K562 (cell line): ENCODE results near the gene ESAM. TPM values are rescaled to one million over a fixed set of nuclear protein-coding genes. Genes with fewer than 3 reads are reported as not detected.

Source experiments
- ATAC-seq: fragments of 200-7000 bp; cut with Tn5 transposase; 3 replicates; pipeline ENCODE4 v1.9.1; 2020; ENCODE audit warnings: moderate library complexity
- BruUV-seq: library from RNA; stranded (reverse); fragments of 400-500 nt; replicated peaks from 2 replicates; lab custom pipeline; 2021; lab: Mats Ljungman, UMichigan
- CTCF ChIA-PET: fragments of 300-600 bp; formaldehyde crosslinking; extraction: SDS; loops from one replicate; lab custom pipeline; 2021; ENCODE audit warnings: low intra/inter-chr PET ratio; lab: Yijun Ruan, JAX
- POLR2A ChIA-PET: fragments of 300-600, 350-650 bp; sonication (Branson Sonifier 250); formaldehyde crosslinking; extraction: SDS; loops from one replicate; lab custom pipeline; 2021; ENCODE audit warnings: antibody characterized with exemption, inconsistent platforms; lab: Yijun Ruan, JAX
- DNase-seq, 4 experiments: peaks; one replicate each; pipeline versions ENCODE4 v3.0.0 to v3.0.0-alpha.2; 2011 to 2018; ENCODE audit warnings: low spot score in 3 of 4, mixed read lengths in 3 of 4; ENCODE audit errors: extremely low read depth in 1 of 4
- FAIRE-seq: peaks from 2 replicates; lab custom pipeline; 2011; peaks lifted over from hg19 to GRCh38; lab: Jason Lieb, UNC
- H2AFZ ChIP-seq: 2 replicates; pipeline ENCODE4 v1.6.0; 2011; ENCODE audit warnings: low read depth, low read length, control low read depth, inconsistent platforms
- H3K27ac ChIP-seq: fragments of 200-600 bp; 3 replicates; pipeline ENCODE4 v1.8.0; 2011; ENCODE audit warnings: low read depth, mild to moderate bottlenecking, control low read depth, inconsistent platforms, low read length, moderate library complexity, mixed read lengths; ENCODE audit errors: extremely low read depth
- H3K27me3 ChIP-seq, 2 experiments: fragments of 300-600 bp in 1 of 2; 2 replicates in 1 of 2; 3 replicates in 1 of 2; pipeline versions ENCODE4 v1.6.0 to v1.8.0; 2011; ENCODE audit warnings: inconsistent platforms in 2 of 2, low read length in 2 of 2, mild to moderate bottlenecking in 1 of 2, mixed read lengths in 1 of 2, moderate library complexity in 1 of 2; ENCODE audit not compliant: control insufficient read depth in 2 of 2, insufficient read depth in 2 of 2
- H3K36me3 ChIP-seq: fragments of 300-600 bp; 3 replicates; pipeline ENCODE4 v1.8.0; 2011; ENCODE audit warnings: mild to moderate bottlenecking, low read length, inconsistent platforms; ENCODE audit not compliant: control insufficient read depth, insufficient read depth
- H3K4me1 ChIP-seq, 2 experiments: fragments of 200-600 bp in 1 of 2; replicated peaks in 1 of 2; 2 replicates in 1 of 2; 3 replicates in 1 of 2; pipeline versions ENCODE4 v1.5.1 to v1.8.0; 2011; ENCODE audit warnings: inconsistent platforms in 2 of 2, low read length in 2 of 2, mild to moderate bottlenecking in 1 of 2, mixed read lengths in 1 of 2, moderate library complexity in 1 of 2; ENCODE audit not compliant: control insufficient read depth in 2 of 2, insufficient read depth in 2 of 2
- H3K4me2 ChIP-seq: 2 replicates; pipeline ENCODE4 v1.6.1; 2011; ENCODE audit warnings: low read length, control low read depth, inconsistent platforms, mixed read lengths; ENCODE audit not compliant: insufficient read depth
- H3K4me3 ChIP-seq: fragments of 200-600 bp; sonication (generic), shearing (Covaris generic); 2 replicates; pipeline ENCODE4 v1.5.1; 2016; ENCODE audit warnings: control low read depth, inconsistent platforms
- H3K79me2 ChIP-seq: fragments of 200-600 bp; 3 replicates; pipeline ENCODE4 v1.8.0; 2011; ENCODE audit warnings: low read length, inconsistent platforms; ENCODE audit not compliant: control insufficient read depth, insufficient read depth
- H3K9ac ChIP-seq, 2 experiments: 2 replicates each; pipeline versions ENCODE4 v1.6.0 to v1.6.1; 2011; ENCODE audit warnings: low read depth in 2 of 2, low read length in 2 of 2, control low read depth in 1 of 2, inconsistent platforms in 1 of 2, mild to moderate bottlenecking in 1 of 2, mixed read lengths in 1 of 2; ENCODE audit not compliant: insufficient read depth in 1 of 2
- H3K9me1 ChIP-seq: one replicate; pipeline ENCODE4 v1.6.0; 2011; ENCODE audit warnings: inconsistent platforms, mild to moderate bottlenecking, low read length, moderate library complexity; ENCODE audit not compliant: control insufficient read depth, insufficient read depth
- H3K9me3 ChIP-seq: replicated peaks from 2 replicates; pipeline ENCODE4 v1.5.1; 2011; ENCODE audit warnings: low read depth, low read length, inconsistent platforms; ENCODE audit not compliant: control insufficient read depth, insufficient read depth
- H4K20me1 ChIP-seq: replicated peaks from 2 replicates; pipeline ENCODE4 v1.6.1; 2011; ENCODE audit warnings: low read length, inconsistent platforms, mixed read lengths; ENCODE audit not compliant: control insufficient read depth, insufficient read depth
- BCL6 ChIP-seq: fragments of 250-450 bp; sonication (Bioruptor Pico); IDR thresholded peaks from 2 replicates; pipeline ENCODE4 v1.4.0; 2020
- BRCA1 ChIP-seq, 2 experiments: fragments of 450-650 bp in 1 of 2; sonication (generic) in 1 of 2; formaldehyde crosslinking in 1 of 2; IDR thresholded peaks; 2 replicates each; pipeline versions ENCODE4 v1.5.0 to v1.6.1; 2017 to 2020; ENCODE audit warnings: mild to moderate bottlenecking in 1 of 2, missing genetic modification reagents in 1 of 2
- CBFB ChIP-seq: sonication (generic); formaldehyde crosslinking; IDR thresholded peaks from 2 replicates; pipeline ENCODE4 v1.4.0; 2020; ENCODE audit warnings: mild to moderate bottlenecking, missing genetic modification reagents
- CBX3 ChIP-seq, 2 experiments: IDR thresholded peaks; 1 replicate in 1 of 2; 2 replicates in 1 of 2; pipeline ENCODE4 v1.6.1; 2012; ENCODE audit warnings: inconsistent platforms in 2 of 2, low read length in 2 of 2, borderline replicate concordance in 1 of 2, control low read depth in 1 of 2
- CHD1 ChIP-seq: fragments of 200-600 bp; sonication (generic); IDR thresholded peaks from one replicate; pipeline ENCODE4 v1.6.1; 2012; ENCODE audit warnings: mild to moderate bottlenecking, moderate library complexity, low read length, inconsistent platforms
- JUND ChIP-seq, 2 experiments: IDR thresholded peaks; 2 replicates in 1 of 2; 3 replicates in 1 of 2; pipeline ENCODE4 v1.6.1; 2011; ENCODE audit warnings: borderline replicate concordance in 2 of 2, low read depth in 2 of 2, low read length in 2 of 2, improper control_type of control experiment in 1 of 2, missing biosample characterization in 1 of 2, missing genetic modification characterization in 1 of 2, missing genetic modification reagents in 1 of 2
- MBD1 ChIP-seq: fragments of 250-450 bp; sonication (Bioruptor Pico); IDR thresholded peaks from 2 replicates; pipeline ENCODE4 v1.8.0; 2022; ENCODE audit warnings: inconsistent platforms
- NCOA1 ChIP-seq: fragments of 450-650 bp; IDR thresholded peaks from 2 replicates; pipeline ENCODE4 v1.6.1; 2016; ENCODE audit warnings: low read depth
- RFX1 ChIP-seq: fragments of 450-650 bp; IDR thresholded peaks from 2 replicates; pipeline ENCODE4 v1.6.1; 2016; ENCODE audit warnings: mild to moderate bottlenecking, moderate library complexity
- RFX7 ChIP-seq: fragments of 250-450 bp; sonication (Bioruptor Pico); IDR thresholded peaks from 2 replicates; pipeline ENCODE4 v1.5.1; 2021; ENCODE audit warnings: mild to moderate bottlenecking
- RNF2 ChIP-seq: sonication (generic); IDR thresholded peaks from 2 replicates; pipeline ENCODE4 v1.6.1; 2016
- SAFB2 ChIP-seq: fragments of 200-400 bp; formaldehyde crosslinking; IDR thresholded peaks from 2 replicates; pipeline ENCODE4 v1.6.1; 2018; ENCODE audit warnings: borderline replicate concordance, low read length, low read depth, moderate library complexity; ENCODE audit not compliant: severe bottlenecking
- SMAD1 ChIP-seq: fragments of 150-350 bp; IDR thresholded peaks from 2 replicates; pipeline ENCODE4 v1.6.1; 2014; ENCODE audit warnings: low read length, low read depth; ENCODE audit not compliant: partially characterized antibody
- VEZF1 ChIP-seq: fragments of 200-800 bp; sonication (Bioruptor generic); IDR thresholded peaks from 2 replicates; pipeline ENCODE4 v1.6.1; 2017; ENCODE audit warnings: missing genetic modification characterization, missing compliant biosample characterization
- ZBTB7A ChIP-seq: IDR thresholded peaks from 2 replicates; pipeline ENCODE4 v1.6.1; 2011; ENCODE audit warnings: low read depth, mild to moderate bottlenecking, low read length, moderate library complexity, borderline replicate concordance; ENCODE audit not compliant: control insufficient read depth
- ZNF184 ChIP-seq: sonication (generic); formaldehyde crosslinking; IDR thresholded peaks from 2 replicates; pipeline ENCODE4 v1.5.0; 2020; ENCODE audit warnings: missing genetic modification reagents
- ZNF644 ChIP-seq: fragments of 200-800 bp; sonication (Bioruptor generic); IDR thresholded peaks from 2 replicates; pipeline ENCODE4 v1.6.1; 2016; ENCODE audit warnings: low read depth, missing genetic modification characterization, missing compliant biosample characterization
- ZNF780A ChIP-seq: fragments of 250-450 bp; sonication (Bioruptor Pico); IDR thresholded peaks from 2 replicates; pipeline ENCODE4 v1.5.0; 2021; ENCODE audit warnings: mild to moderate bottlenecking
- WGBS: fragments of 100-300 bp; shearing (Covaris generic); methylation state at CpG from one replicate; pipeline ENCODE4 v1.1.6; 2016; ENCODE audit warnings: low coverage, mixed read lengths; ENCODE audit not compliant: insufficient coverage; ENCODE audit errors: missing lambda C conversion rate; 5-methylcytosine and 5-hydroxymethylcytosine counted together
- in situ Hi-C: fragments of 300-500 bp; cut with MboI; formaldehyde crosslinking; loops from 4 replicates; pipeline ENCODE4 v1.15.0; 2018; ENCODE audit warnings: inconsistent platforms, mixed read lengths
- intact Hi-C: fragments of 100-400 bp; cut with micrococcal nuclease; formaldehyde crosslinking; loops from 2 replicates; pipeline ENCODE4 v1.14.2; 2022
- polyA plus RNA-seq, 8 experiments: library from polyadenylated mRNA; depleted of rRNA in 4 of 8; stranded (reverse) in 5 of 8; unstranded in 3 of 8; fragments of >200 nt; fragmentation: Nextera tagmentation in 2 of 8; fragmentation: Illumina TruSeq in 1 of 8; extraction: Ambion mirVana in 2 of 8; extraction: Trizol in 1 of 8; gene quantifications; 2 replicates each; pipeline versions ENCODE4 v1.2.1 to v1.2.3, GENCODE V29; 2011 to 2014; ENCODE audit warnings: inconsistent platforms in 1 of 8, missing spikeins in 1 of 8
- total RNA-seq, 7 experiments: library from RNA; depleted of rRNA in 6 of 7; stranded (reverse); fragments of >200 nt in 6 of 7; fragmentation: Illumina TruSeq in 2 of 7; extraction: Trizol in 2 of 7; gene quantifications; 2 replicates each; pipeline versions ENCODE4 v1.2.1 to v1.2.3, GENCODE V29; 2011 to 2021; ENCODE audit warnings: low replicate concordance in 1 of 7

The ESAM gene
- total and polyA plus RNA-seq, 9 of the 15 experiments (the other 6 are each of a cell fraction or from before 2014, with no cell fraction given) = 0.06 to 1.5 (median 0.22) TPM

GRCh38 chr11:124746621-124747243 lies 15.4 kb downstream of the ESAM start:
- peak; percentile 97 for ATAC-seq
- 0 out of 2 replicates have a peak, but pooled peaks cover 7% of the 10 kb centered on the region for H4K20me1 ChIP-seq
- H3K9me3 ChIP-seq = no peaks in the 10 kb centered on the region
- intact Hi-C loops = no loop called here
- H3K4me2 ChIP-seq = peak overlapping the region; percentile 52; the same call in 1 of the 2 replicates
- DNase-seq = peak; percentile 73 to 93 (median 91)
- no TSS peak for BruUV-seq
- CTCF ChIA-PET = no interaction called here
- H3K4me1 ChIP-seq = peaks cover 8 to 16% of the 10 kb centered on the region in 2 experiments; a peak in 4 of 5 replicates
- FAIRE-seq = peak; percentile 26
- POLR2A ChIA-PET = interaction anchor here (0.6 to 1.0 kb wide), 2 partner anchors 12 to 52 kb away, joined by 3 read pairs; no protein-coding TSS in a partner anchor
- in situ Hi-C loops = no loop called here
- WGBS = 57% methylated on average over 25 of the region's 37 CpGs
- no peaks in the 10 kb centered on the region for H3K79me2 ChIP-seq
- H2AFZ ChIP-seq = peak overlapping the region; percentile 74
- peaks cover 15 to 50% of the 10 kb centered on the region in 2 experiments; a peak in 4 of 5 replicates for H3K27me3 ChIP-seq
- H3K27ac ChIP-seq = no peak overlapping the region
- H3K36me3 ChIP-seq = no peaks in the 10 kb centered on the region
- peak overlapping the region in 1 of 2 experiments; percentile 62; a peak in 1 of 4 replicates for H3K9ac ChIP-seq
- H3K9me1 ChIP-seq = no peaks in the 10 kb centered on the region
- H3K4me3 ChIP-seq = no peak overlapping the region; the same call in 1 of the 2 replicates
- no peak for TF ChIP-seq CHD1
- TF ChIP-seq CBFB (CRISPR knock-in tag) = 0 out of 2 replicates have a peak, but pooled peaks have one; percentile 26
- no peak for TF ChIP-seq SAFB2
- TF ChIP-seq ZBTB7A = no peak
- peak in 1 of 2 experiments; percentile 32; a peak in 1 of 3 replicates for TF ChIP-seq CBX3 (IDR thresholded peaks at IDR 0.05; ENCODE audit: borderline replicate concordance in 1 of 2, low read length in 2 of 2)
- TF ChIP-seq SMAD1 = no peak
- TF ChIP-seq RNF2 = no peak
- TF ChIP-seq NCOA1 = no peak
- no peak for TF ChIP-seq RFX7 (CRISPR knock-in tag)
- TF ChIP-seq ZNF184 (CRISPR knock-in tag) = no peak
- TF ChIP-seq ZNF644 (tag) = no peak
- TF ChIP-seq BRCA1 (IDR thresholded peaks at IDR 0.05) = no peak
- no peak for TF ChIP-seq BRCA1 (CRISPR knock-in tag; IDR thresholded peaks at IDR 0.05)
- TF ChIP-seq JUND (IDR thresholded peaks at IDR 0.05; ENCODE audit: borderline replicate concordance, low read depth, low read length) = no peak
- TF ChIP-seq JUND (tag; IDR thresholded peaks at IDR 0.05; ENCODE audit: borderline replicate concordance, low read depth, low read length) = no peak
- TF ChIP-seq ZNF780A = no peak
- no peak for TF ChIP-seq RFX1
- peak; percentile 54 for TF ChIP-seq VEZF1 (CRISPR knock-in tag)
- TF ChIP-seq MBD1 (CRISPR knock-in tag) = peak; percentile 94
- TF ChIP-seq BCL6 (CRISPR knock-in tag) = no peak
